GF-D8 (cell line): Measurements from ENCODE around the gene ZGPAT.

Experiments
- DNase-seq: peaks from one replicate; lab custom pipeline; 2025; lab: John Stamatoyannopoulos, UW

ZGPAT gene

DNA sequence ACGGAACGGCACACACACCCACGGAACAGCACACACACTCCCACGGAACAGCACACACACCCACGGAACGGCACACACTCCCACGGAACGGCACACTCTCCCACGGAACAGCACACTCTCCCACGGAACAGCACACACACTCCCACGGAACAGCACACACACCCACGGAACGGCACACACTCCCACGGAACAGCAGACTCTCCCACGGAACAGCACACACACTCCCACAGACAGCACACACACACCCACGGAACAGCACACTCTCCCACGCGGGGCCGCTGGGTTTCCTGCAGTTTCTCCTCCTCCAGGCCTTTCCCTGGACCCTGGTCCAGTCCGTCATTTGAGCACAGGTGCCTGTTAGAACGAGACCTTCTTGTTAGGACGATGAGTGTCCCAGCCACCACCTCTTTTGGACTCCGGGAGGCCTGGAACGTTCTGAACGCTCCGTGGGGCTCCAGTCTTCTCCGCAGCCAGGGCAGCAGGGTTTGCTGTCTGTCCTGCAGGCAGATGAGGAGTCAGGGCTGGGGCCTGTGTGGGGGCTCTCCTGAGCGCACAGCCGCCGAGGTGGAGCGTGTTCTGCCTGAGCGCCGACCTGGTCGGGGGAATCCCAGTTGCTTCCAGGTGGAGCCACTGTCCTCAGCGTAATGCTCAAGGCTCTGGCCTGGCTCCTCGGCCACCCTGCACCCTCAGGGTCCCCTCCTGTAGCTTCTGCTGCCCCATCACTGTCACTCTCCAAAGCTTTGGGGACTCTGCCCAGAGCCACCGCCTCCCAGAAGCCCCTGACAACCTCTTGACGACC is 29.0 kb upstream of the ZGPAT start:
- DNase-seq, result no peak

- DNase-seq, result no peak
These were observed 28.0 kb upstream of the ZGPAT start for GRCh38 chr20:63679799-63680305.

DNA sequence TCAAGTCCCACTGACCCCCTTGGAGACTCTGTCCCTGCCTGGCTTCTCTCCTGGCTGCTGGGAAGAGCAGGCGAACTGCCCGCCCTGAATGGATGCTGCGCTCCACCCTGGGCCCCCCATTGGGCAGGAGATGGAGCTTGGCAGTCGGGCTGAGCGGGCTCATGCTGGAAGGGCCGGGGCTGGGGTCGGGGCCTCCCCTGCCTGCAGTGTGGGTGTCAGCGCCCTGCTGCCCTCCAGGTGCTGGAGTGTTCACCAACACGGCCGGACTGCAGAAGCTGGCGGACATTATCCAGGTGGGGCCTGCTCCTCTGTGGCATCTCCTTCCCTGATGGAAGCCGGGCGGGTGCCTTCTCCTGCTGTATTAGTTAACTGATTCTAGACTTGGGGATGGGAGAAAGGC is 27.4 kb upstream of the ZGPAT start:
- DNase-seq, result no peak

GRCh38 chr20:63680857-63681608 is 26.8 kb upstream of the ZGPAT start:
- no peak for DNase-seq

- no peak for DNase-seq
These were observed 26.2 kb upstream of the ZGPAT start for GRCh38 chr20:63681609-63682142.

- no peak for DNase-seq
These were observed 25.3 kb upstream of the ZGPAT start for GRCh38 chr20:63682384-63683139.

DNA sequence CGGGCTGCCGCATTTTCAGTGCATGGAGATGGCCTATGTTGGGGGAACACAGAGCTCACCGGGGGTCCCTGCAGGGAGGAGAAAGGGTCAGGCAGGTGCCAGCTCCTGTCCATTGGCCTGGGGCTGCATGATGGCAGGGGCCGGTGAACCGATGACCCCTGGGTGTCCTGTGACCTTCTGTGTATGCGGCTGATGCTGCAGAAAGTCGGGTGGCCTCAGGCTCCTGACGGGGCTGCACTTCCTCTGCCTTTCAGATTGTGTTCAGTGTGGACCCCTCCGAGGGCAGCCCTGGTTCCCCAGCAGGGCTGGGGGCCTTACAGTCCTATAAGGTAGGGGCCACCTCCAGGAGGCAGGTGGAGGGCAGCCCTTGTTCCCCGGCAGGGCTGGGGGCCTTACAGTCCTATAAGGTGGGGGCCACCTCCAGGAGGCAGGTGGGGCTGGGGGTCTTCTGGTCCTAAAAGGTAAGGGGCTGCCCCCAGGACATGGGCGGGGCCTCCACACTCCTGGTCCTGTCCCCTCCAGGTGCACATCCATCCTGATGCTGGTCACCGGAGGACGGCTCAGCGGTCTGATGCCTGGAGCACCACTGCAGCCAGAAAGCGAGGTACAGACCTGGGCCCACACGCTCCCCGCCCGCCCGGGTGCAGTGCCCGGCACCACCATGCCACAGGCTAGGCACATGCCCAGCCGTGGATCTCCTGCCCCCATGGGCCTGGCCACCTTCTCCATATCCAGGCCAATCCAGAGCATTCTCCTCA is 22.4 kb upstream of the ZGPAT start:
- no peak for DNase-seq

DNA sequence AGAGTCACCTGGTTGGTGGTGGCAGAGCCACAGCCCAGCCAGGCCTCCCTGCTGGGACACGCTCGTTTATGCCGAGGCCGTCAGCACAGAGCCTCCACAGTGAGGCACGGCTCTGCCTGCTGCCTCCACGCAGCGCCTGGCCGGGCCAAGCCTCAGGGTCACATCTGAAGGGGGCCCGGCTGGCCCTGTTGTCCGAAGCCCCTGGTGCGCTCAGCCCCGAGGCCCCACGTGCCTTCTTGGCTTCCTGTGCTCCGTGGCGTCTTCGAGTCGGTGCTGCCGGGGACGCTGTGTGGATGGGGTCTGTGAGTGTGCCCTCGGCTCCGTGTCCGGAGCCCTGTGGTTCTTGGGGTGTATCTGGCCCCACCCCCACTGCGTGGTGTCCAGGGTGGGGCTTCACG is 21.7 kb upstream of the ZGPAT start:
- no peak for DNase-seq

GRCh38 chr20:63686492-63687321 is 21.1 kb upstream of the ZGPAT start:
- peak; percentile 80 for DNase-seq

GRCh38 chr20:63687419-63688178 is 20.2 kb upstream of the ZGPAT start:
- DNase-seq, result no peak

- DNase-seq, result no peak
These were observed 19.4 kb upstream of the ZGPAT start for GRCh38 chr20:63688228-63689045.

- DNase-seq, result no peak
These were observed 18.5 kb upstream of the ZGPAT start for GRCh38 chr20:63689046-63690002.

DNA sequence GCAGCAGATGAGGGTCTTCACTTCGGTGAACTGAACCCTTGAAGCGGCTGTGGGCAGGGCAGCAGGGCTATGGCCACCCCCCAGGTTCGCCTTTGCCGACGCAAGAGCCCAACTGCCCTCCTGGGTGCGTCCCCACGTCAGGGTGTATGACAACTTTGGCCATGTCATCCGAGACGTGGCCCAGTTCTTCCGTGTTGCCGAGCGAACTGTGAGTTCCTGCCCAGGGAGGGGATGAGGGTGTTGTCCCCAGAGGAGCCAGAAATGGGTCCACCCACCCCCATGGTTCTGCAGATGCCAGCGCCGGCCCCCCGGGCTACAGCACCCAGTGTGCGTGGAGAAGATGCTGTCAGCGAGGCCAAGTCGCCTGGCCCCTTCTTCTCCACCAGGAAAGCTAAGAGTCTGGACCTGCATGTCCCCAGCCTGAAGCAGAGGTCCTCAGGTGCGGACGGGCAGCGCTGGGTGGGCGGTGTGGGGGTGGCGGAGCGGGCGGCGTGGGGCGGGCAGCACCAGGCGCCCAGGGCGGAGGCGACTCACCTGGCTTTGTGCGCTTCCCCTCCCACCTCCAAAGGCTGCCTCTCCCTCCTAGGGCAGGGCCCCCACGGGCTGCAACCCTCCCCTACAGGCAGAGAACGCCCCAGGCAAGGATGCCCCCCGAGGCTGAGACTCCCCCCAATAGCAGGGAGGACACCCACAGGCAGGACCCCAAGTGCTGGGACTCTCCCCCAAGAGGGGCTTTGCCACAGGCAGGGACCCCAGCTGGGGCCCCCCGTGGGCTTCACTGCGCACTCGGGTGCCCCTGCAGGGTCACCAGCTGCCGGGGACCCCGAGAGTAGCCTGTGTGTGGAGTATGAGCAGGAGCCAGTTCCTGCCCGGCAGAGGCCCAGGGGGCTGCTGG is 17.6 kb upstream of the ZGPAT start:
- no peak for DNase-seq

- DNase-seq, result no peak
These were observed 16.7 kb upstream of the ZGPAT start for GRCh38 chr20:63690898-63691710.

GRCh38 chr20:63691711-63692435 is 16.0 kb upstream of the ZGPAT start:
- DNase-seq, result no peak
